ENCODE results near the gene MACROD2. TPM values are rescaled to one million over a fixed set of nuclear protein-coding genes. Genes with fewer than 3 reads are reported as not detected.

The MACROD2 gene
- total and polyA plus RNA-seq, 4 donors, result 0.66 to 10.5 (median 3.3) TPM

DNA sequence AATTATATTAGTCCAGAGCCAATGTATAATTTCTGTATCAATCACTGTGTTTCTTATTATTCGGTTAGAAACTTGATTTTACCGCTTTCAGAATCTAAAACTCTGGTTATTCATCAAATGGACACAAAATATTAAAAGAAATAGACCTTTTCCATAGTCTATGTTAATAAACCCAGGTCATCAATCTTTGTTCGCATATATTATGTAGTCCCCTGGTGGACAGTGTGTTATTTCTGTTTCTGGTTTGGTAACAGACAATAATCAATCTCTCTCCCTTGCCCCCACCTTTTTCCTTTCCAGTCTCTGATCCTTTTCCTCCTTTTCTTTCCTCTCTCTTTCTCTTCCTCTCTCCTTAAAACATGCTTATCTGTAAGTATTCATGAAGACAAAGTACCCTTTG is 203.1 kb downstream of the MACROD2 start:
- Histone ChIP-seq H3K27me3 (ENCODE audit: control insufficient read depth in 4 of 4, insufficient read depth in 4 of 4, low read length in 3 of 4) (no peaks in the 10 kb centered on the region), H3K9me3 (ENCODE audit: control insufficient read depth in 4 of 4, low read length in 3 of 4) (no peaks in the 10 kb centered on the region), H3K4me1 (ENCODE audit: control insufficient read depth in 4 of 4, insufficient read depth in 4 of 4, low read length in 3 of 4) (no peaks in the 10 kb centered on the region), H3K27ac (ENCODE audit: low read depth in 1 of 2, low read length in 2 of 2) (no peak overlapping the region), H3K4me3 (ENCODE audit: low read depth in 1 of 3, low read length in 3 of 3) (no peak overlapping the region), H3K36me3 (ENCODE audit: control insufficient read depth in 4 of 4, insufficient read depth in 3 of 4, low read depth in 1 of 4, low read length in 3 of 4) (no peaks in the 10 kb centered on the region), H3K9ac (ENCODE audit: low read depth in 1 of 2, low read length in 2 of 2) (no peak overlapping the region)
- no peak for DNase-seq (ENCODE audit: low spot score)
- TF ChIP-seq EGR1 (IDR thresholded peaks at IDR 0.05; ENCODE audit: low read depth in 2 of 2) (no peak), ZBTB33 (IDR thresholded peaks at IDR 0.05) (no peak), JUND (IDR thresholded peaks at IDR 0.05) (no peak), FOXA1 (IDR thresholded peaks at IDR 0.05) (no peak), REST (IDR thresholded peaks at IDR 0.05) (no peak), HNF4A (conservative IDR thresholded peaks at IDR 0.05) (no peak), NR2F2 (IDR thresholded peaks at IDR 0.05) (no peak), RAD21 (IDR thresholded peaks at IDR 0.05) (no peak)
- TF ChIP-seq, protein P1, sequence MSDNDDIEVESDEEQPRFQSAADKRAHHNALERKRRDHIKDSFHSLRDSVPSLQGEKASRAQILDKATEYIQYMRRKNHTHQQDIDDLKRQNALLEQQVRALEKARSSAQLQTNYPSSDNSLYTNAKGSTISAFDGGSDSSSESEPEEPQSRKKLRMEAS (IDR thresholded peaks at IDR 0.05), result no peak
- TF ChIP-seq, protein P2, sequence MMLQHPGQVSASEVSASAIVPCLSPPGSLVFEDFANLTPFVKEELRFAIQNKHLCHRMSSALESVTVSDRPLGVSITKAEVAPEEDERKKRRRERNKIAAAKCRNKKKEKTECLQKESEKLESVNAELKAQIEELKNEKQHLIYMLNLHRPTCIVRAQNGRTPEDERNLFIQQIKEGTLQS (IDR thresholded peaks at IDR 0.05), result no peak
- 92% methylated on average over 3 of the region's 3 CpGs for WGBS

DNA sequence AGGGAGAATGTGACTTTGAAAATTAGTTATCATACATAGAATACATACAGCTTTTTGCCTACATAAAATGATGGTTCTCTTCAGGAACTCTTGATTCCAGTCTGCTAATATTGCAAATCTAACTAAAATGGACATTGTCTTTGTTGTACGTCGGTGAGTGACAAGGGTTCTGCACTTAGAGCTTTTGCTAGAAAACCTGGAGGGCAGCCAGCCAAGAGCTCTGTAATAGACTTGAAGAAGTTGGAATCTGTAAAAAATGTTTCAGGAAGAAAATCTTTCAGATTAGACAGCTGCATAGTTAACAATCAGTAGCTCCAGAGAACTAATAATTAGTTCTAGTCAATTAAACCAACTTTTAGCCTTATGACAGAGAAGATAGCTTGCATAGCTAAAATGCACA is 203.8 kb downstream of the MACROD2 start:
- WGBS, result 78% methylated on average over 2 of the region's 2 CpGs
- DNase-seq (ENCODE audit: low spot score), result no peak

More for the DNA sequence above, 203.8 kb downstream of the MACROD2 start:
- no peaks in the 10 kb centered on the region for H3K27me3 ChIP-seq (ENCODE audit: control insufficient read depth in 4 of 4, insufficient read depth in 4 of 4, low read length in 3 of 4)
- no peaks in the 10 kb centered on the region for H3K9me3 ChIP-seq (ENCODE audit: control insufficient read depth in 4 of 4, low read length in 3 of 4)
- H3K36me3 ChIP-seq (ENCODE audit: control insufficient read depth in 4 of 4, insufficient read depth in 3 of 4, low read depth in 1 of 4, low read length in 3 of 4), result no peaks in the 10 kb centered on the region
- H3K4me3 ChIP-seq (ENCODE audit: low read depth in 1 of 3, low read length in 3 of 3), result no peak overlapping the region
- no peak for TF ChIP-seq YY1 (IDR thresholded peaks at IDR 0.05)
- no peak for TF ChIP-seq FOXA1 (IDR thresholded peaks at IDR 0.05)
- TF ChIP-seq HNF4A (conservative IDR thresholded peaks at IDR 0.05), result no peak
- TF ChIP-seq EGR1 (IDR thresholded peaks at IDR 0.05; ENCODE audit: low read depth in 2 of 2), result no peak
- no peak for TF ChIP-seq HNF4G (IDR thresholded peaks at IDR 0.05)
- TF ChIP-seq SP1 (IDR thresholded peaks at IDR 0.05), result no peak
- TF ChIP-seq FOXA2 (IDR thresholded peaks at IDR 0.05), result no peak
- no peak for TF ChIP-seq RXRA (IDR thresholded peaks at IDR 0.05)
- no peak for TF ChIP-seq RAD21 (IDR thresholded peaks at IDR 0.05)
- TF ChIP-seq, protein P2 (IDR thresholded peaks at IDR 0.05), result no peak
- TF ChIP-seq ZBTB33 (IDR thresholded peaks at IDR 0.05), result no peak
- TF ChIP-seq GABPA (IDR thresholded peaks at IDR 0.05 in 1 of 2, conservative IDR thresholded peaks at IDR 0.05 in 1 of 2), result no peak
- TF ChIP-seq JUND (IDR thresholded peaks at IDR 0.05), result no peak
- TF ChIP-seq, protein P3, sequence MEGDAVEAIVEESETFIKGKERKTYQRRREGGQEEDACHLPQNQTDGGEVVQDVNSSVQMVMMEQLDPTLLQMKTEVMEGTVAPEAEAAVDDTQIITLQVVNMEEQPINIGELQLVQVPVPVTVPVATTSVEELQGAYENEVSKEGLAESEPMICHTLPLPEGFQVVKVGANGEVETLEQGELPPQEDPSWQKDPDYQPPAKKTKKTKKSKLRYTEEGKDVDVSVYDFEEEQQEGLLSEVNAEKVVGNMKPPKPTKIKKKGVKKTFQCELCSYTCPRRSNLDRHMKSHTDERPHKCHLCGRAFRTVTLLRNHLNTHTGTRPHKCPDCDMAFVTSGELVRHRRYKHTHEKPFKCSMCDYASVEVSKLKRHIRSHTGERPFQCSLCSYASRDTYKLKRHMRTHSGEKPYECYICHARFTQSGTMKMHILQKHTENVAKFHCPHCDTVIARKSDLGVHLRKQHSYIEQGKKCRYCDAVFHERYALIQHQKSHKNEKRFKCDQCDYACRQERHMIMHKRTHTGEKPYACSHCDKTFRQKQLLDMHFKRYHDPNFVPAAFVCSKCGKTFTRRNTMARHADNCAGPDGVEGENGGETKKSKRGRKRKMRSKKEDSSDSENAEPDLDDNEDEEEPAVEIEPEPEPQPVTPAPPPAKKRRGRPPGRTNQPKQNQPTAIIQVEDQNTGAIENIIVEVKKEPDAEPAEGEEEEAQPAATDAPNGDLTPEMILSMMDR (IDR thresholded peaks at IDR 0.05; ENCODE audit: low read depth, low read length, missing input control), result no peak
- no peak for TF ChIP-seq REST (IDR thresholded peaks at IDR 0.05)
- H3K4me1 ChIP-seq (ENCODE audit: control insufficient read depth in 4 of 4, insufficient read depth in 4 of 4, low read length in 3 of 4), result no peaks in the 10 kb centered on the region
- H3K27ac ChIP-seq (ENCODE audit: low read depth in 1 of 2, low read length in 2 of 2), result no peak overlapping the region
- H3K9ac ChIP-seq (ENCODE audit: low read depth in 1 of 2, low read length in 2 of 2), result no peak overlapping the region

All from liver (tissue), 9 donors.